HG03565 (cell line): Measurements from ENCODE around the gene CGB8.

Experiments
- ATAC-seq: cut with Tn5 transposase; IDR thresholded peaks from one replicate; pipeline ENCODE4 v1.9.1; 2021; ENCODE audit warnings: mild to moderate bottlenecking, moderate library complexity; ENCODE audit not compliant: unreplicated experiment

CGB8 gene

GRCh38 chr19:49010453-49010852, 38.5 kb downstream of the CGB8 start:
- no peak for ATAC-seq

- ATAC-seq: no peak
Measured at GRCh38 chr19:49009828-49010227, 39.1 kb downstream of the CGB8 start.

GRCh38 chr19:49006905-49007304, 42.0 kb downstream of the CGB8 start:
- ATAC-seq: no peak

- ATAC-seq: no peak
Measured at GRCh38 chr19:49004964-49005614, 43.8 kb downstream of the CGB8 start.

GRCh38 chr19:49004133-49004532, 44.8 kb downstream of the CGB8 start:
- ATAC-seq: no peak

- ATAC-seq: no peak
Measured at GRCh38 chr19:48999481-49000325, 49.2 kb downstream of the CGB8 start.

- ATAC-seq: no peak
Measured at GRCh38 chr19:48997972-48998371, 50.9 kb downstream of the CGB8 start.
